Left kidney (tissue), 1 donor: Measurements from ENCODE around the gene NPTXR. TPM values are rescaled to one million over a fixed set of nuclear protein-coding genes. Genes with fewer than 3 reads are reported as not detected.

ENCODE experiments used
- polyA plus RNA-seq: library from polyadenylated mRNA; unstranded; fragments of 120-200 nt; gene quantifications from one replicate; pipeline ENCODE4 v1.2.1, GENCODE V29; 2013; ENCODE audit not compliant: insufficient read length

The NPTXR gene
- polyA plus RNA-seq, 1 donor: 4.2 TPM

Other genes starting within 250 kb of the NPTXR start
- 12.0 TPM for gene FAM227A, start 187.6 kb downstream of the NPTXR start, polyA plus RNA-seq
- gene CBY1, start 187.4 kb downstream of the NPTXR start, polyA plus RNA-seq: 59.4 TPM
- 101 TPM for gene TOMM22, start 162.1 kb downstream of the NPTXR start, polyA plus RNA-seq
- gene JOSD1, start 143.1 kb downstream of the NPTXR start, polyA plus RNA-seq: 44.8 TPM
- gene GTPBP1, start 138.1 kb downstream of the NPTXR start, polyA plus RNA-seq: 53.6 TPM
- 60.7 TPM for gene SUN2, start 88.0 kb downstream of the NPTXR start, polyA plus RNA-seq
- 30.2 TPM for gene DNAL4, start 49.9 kb downstream of the NPTXR start, polyA plus RNA-seq
- 35.9 TPM for gene CBX6, start 28.2 kb upstream of the NPTXR start, polyA plus RNA-seq
- gene APOBEC3A, start 113.6 kb upstream of the NPTXR start, polyA plus RNA-seq: 0.13 TPM
- gene APOBEC3B, start 138.3 kb upstream of the NPTXR start, polyA plus RNA-seq: 4.4 TPM
- gene APOBEC3C, start 170.2 kb upstream of the NPTXR start, polyA plus RNA-seq: 8.9 TPM
- 1.3 TPM for gene APOBEC3D, start 177.1 kb upstream of the NPTXR start, polyA plus RNA-seq
- 8.5 TPM for gene APOBEC3F, start 196.8 kb upstream of the NPTXR start, polyA plus RNA-seq
- 5.2 TPM for gene APOBEC3G, start 233.2 kb upstream of the NPTXR start, polyA plus RNA-seq